Heart left ventricle (tissue), 16 donors: ENCODE data around the gene RASSF9. TPM values are rescaled to one million over a fixed set of nuclear protein-coding genes. Genes with fewer than 3 reads are reported as not detected.

ENCODE experiments used
- ATAC-seq, 4 donors: fragments of 200-7000 bp; cut with Tn5 transposase; one replicate each; pipeline ENCODE4 v1.9.1; 2020 to 2022; ENCODE audit warnings: moderate library complexity in 4 of 4, mild to moderate bottlenecking in 3 of 4, moderate number of reproducible peaks in 1 of 4
- DNase-seq, 5 donors: peaks; one replicate each; pipeline ENCODE4 v3.0.0-alpha.2; 2020
- H3K27ac ChIP-seq, 12 donors: fragments of 200-600 bp; sonication (generic) in 4 of 12; one replicate each; pipeline versions ENCODE4 v1.5.0 to v1.8.0; 2016 to 2022; ENCODE audit warnings: mild to moderate bottlenecking in 2 of 12
- H3K27me3 ChIP-seq, 9 donors: fragments of 200-600 bp; sonication (generic) in 2 of 9; one replicate each; pipeline versions ENCODE4 v1.5.1 to v1.8.0; 2016 to 2022; ENCODE audit warnings: mild to moderate bottlenecking in 3 of 9
- H3K36me3 ChIP-seq, 9 donors: fragments of 200-600 bp; sonication (generic) in 2 of 9; one replicate each; pipeline versions ENCODE4 v1.5.0 to v1.8.0; 2018 to 2022; ENCODE audit warnings: mild to moderate bottlenecking in 2 of 9
- H3K4me1 ChIP-seq, 12 donors: fragments of 200-600 bp; sonication (generic) in 4 of 12; one replicate each; pipeline versions ENCODE4 v1.5.0 to v1.8.0; 2016 to 2022; ENCODE audit warnings: mild to moderate bottlenecking in 3 of 12
- H3K4me3 ChIP-seq, 12 donors: fragments of 200-600 bp; sonication (generic) in 4 of 12; one replicate each; pipeline versions ENCODE4 v1.5.0 to v1.8.0; 2017 to 2022; ENCODE audit warnings: mild to moderate bottlenecking in 9 of 12, moderate library complexity in 4 of 12
- H3K9me3 ChIP-seq, 12 donors: fragments of 200-600 bp; sonication (generic) in 4 of 12; one replicate each; pipeline versions ENCODE4 v1.5.0 to v1.8.0; 2016 to 2022; ENCODE audit warnings: mild to moderate bottlenecking in 1 of 12
- POLR2A ChIP-seq, 2 donors: fragments of 450-650 bp; IDR thresholded peaks; one replicate each; pipeline ENCODE4 v1.6.1; 2017; ENCODE audit warnings: antibody characterized with exemption in 2 of 2, mild to moderate bottlenecking in 2 of 2, moderate library complexity in 2 of 2
- WGBS, 4 donors: extraction: QIAGEN DNeasy Blood & Tissue Kit in 2 of 4; methylation state at CpG; one replicate each; pipeline versions ENCODE4 v1.1.5 to v1.1.7; 2013 to 2018; 5-methylcytosine and 5-hydroxymethylcytosine counted together
- intact Hi-C, 10 donors: fragments of 100-400 bp; cut with DNase I; formaldehyde crosslinking; loops; one replicate each; pipeline versions ENCODE4 v1.11.1 to v1.14.2; 2022
- polyA plus RNA-seq, 2 donors: library from polyadenylated mRNA; stranded (reverse); fragments of 200-250 nt; gene quantifications; one replicate each; pipeline ENCODE4 v1.2.3, GENCODE V29; 2013
- total RNA-seq, 9 donors: library from RNA; depleted of rRNA in 2 of 9; stranded (reverse); fragments of >200 nt in 2 of 9; fragmentation: NEBNext Ultra II Directional in 3 of 9; extraction: Animal tissue kit (Norgen Biotek cat#: 25700) in 3 of 9; gene quantifications; one replicate each; pipeline versions ENCODE4 v1.1.0 to v1.2.4, GENCODE V29; 2016 to 2023
- TF ChIP-seq, protein P1 (sequence below), 12 donors: fragments of 200-600 bp; sonication (generic) in 4 of 12; IDR thresholded peaks; one replicate each; pipeline versions ENCODE4 v1.5.0 to v1.8.0; 2018 to 2022; ENCODE audit warnings: antibody characterized with exemption in 12 of 12, mild to moderate bottlenecking in 5 of 12
- donor health status: ischemic (EF 13 %, LVEDD 7.1; RV severe dilation, severe dysfunction).
- donor health status: healthy with polysubstance abuse.
- donor health status: DM: no; HTN: yes; CAD: no.
- donor health status: DM: no; HTN: no; CAD: no.
- donor health status: ischemic (EF 25% LVEDD 6.9; RV normal size, moderate dysfunction).
- donor health status: ischemic (EF 25% LVEDD 5.7; RV mildly dilated, moderate dysfunction).
- donor health status: healthy.
- donor health status: DM: yes; HTN: yes; CAD: no.
- donor health status: ischemic (EF 35%, LVEDD 5.7; RV mildly dilated, moderate dysfunction).
- donor health status: nonischemic (EF 11% LVEDD 7.7; RV severe dilation, severe dysfunction).
- donor health status: DM: yes; HTN: yes; CAD: no.
- donor health status: PGD.
- donor health status: ischemic (EF 29% LVEDD 5.4; RV normal size, mild dysfunction).
- donor health status: nonischemic (EF 23%, LVEDD 6.1; RV moderate dilation, normal function).

Gene RASSF9
- total and polyA plus RNA-seq, 11 donors = 0.95 to 11.5 (median 5.8) TPM

- no peak overlapping the region for H3K4me3 ChIP-seq
- intact Hi-C loops = no loop called here
- ATAC-seq (no peak), DNase-seq (no peak)
- H3K4me1 ChIP-seq = no peaks in the 10 kb centered on the region
- no peaks in the 10 kb centered on the region for H3K36me3 ChIP-seq
- 72 to 83% (median 81%) methylated on average over 2 of the region's 2 CpGs for WGBS, 4 donors
- no peaks in the 10 kb centered on the region for H3K9me3 ChIP-seq
- no peak overlapping the region for H3K27ac ChIP-seq
- no peaks in the 10 kb centered on the region for H3K27me3 ChIP-seq
- TF ChIP-seq, protein P1, sequence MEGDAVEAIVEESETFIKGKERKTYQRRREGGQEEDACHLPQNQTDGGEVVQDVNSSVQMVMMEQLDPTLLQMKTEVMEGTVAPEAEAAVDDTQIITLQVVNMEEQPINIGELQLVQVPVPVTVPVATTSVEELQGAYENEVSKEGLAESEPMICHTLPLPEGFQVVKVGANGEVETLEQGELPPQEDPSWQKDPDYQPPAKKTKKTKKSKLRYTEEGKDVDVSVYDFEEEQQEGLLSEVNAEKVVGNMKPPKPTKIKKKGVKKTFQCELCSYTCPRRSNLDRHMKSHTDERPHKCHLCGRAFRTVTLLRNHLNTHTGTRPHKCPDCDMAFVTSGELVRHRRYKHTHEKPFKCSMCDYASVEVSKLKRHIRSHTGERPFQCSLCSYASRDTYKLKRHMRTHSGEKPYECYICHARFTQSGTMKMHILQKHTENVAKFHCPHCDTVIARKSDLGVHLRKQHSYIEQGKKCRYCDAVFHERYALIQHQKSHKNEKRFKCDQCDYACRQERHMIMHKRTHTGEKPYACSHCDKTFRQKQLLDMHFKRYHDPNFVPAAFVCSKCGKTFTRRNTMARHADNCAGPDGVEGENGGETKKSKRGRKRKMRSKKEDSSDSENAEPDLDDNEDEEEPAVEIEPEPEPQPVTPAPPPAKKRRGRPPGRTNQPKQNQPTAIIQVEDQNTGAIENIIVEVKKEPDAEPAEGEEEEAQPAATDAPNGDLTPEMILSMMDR (IDR thresholded peaks at IDR 0.05) = no peak
- TF ChIP-seq POLR2A (IDR thresholded peaks at IDR 0.05) = no peak
Measured at GRCh38 chr12:85765453-85765869, 70.7 kb downstream of the RASSF9 start.

- no peak overlapping the region for H3K27ac ChIP-seq
- ATAC-seq = no peak
- 94 to 96% (median 95%) methylated on average over 3 of the region's 3 CpGs for WGBS, 4 donors
Measured at GRCh38 chr12:85759623-85760022, 76.6 kb downstream of the RASSF9 start.

DNA sequence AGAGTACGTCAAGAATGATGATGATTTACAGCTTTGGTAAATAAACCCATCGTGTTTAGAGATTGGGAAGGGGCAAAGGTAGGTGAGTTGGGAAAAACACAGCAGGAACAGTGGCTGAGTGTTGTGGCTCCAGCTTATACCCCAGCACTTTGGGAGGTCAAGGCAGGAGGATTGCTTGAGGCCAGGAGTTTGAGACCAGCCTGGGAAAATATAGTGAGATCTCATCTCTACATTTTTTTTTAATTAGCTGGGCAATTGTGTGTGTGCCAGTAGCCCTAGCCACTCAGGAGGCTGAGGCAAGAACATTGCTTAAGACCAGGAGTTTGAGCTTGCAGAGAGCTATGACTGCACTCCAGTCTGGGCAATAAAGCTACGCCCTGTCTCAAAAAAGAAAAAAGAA, 77.1 kb downstream of the RASSF9 start:
- no peak for DNase-seq
- H3K27me3 ChIP-seq = no peaks in the 10 kb centered on the region
- H3K36me3 ChIP-seq = no peaks in the 10 kb centered on the region
- intact Hi-C loops = no loop called here
- 85 to 91% (median 86%) methylated on average over 3 of the region's 3 CpGs for WGBS, 4 donors
- no peaks in the 10 kb centered on the region for H3K4me1 ChIP-seq
- no peak for ATAC-seq
- no peak overlapping the region for H3K4me3 ChIP-seq
- peaks cover 0 to 12% (median 0%) of the 10 kb centered on the region in 12 donors for H3K9me3 ChIP-seq
- no peak overlapping the region for H3K27ac ChIP-seq
- TF ChIP-seq POLR2A (IDR thresholded peaks at IDR 0.05) = no peak
- TF ChIP-seq, protein P1 (IDR thresholded peaks at IDR 0.05) = no peak

More at GRCh38 chr12:85759623-85760022, 76.6 kb downstream of the RASSF9 start:
- no peak for DNase-seq
- TF ChIP-seq, protein P1 (IDR thresholded peaks at IDR 0.05) = no peak
- no peak for TF ChIP-seq POLR2A (IDR thresholded peaks at IDR 0.05)
- Histone ChIP-seq H3K4me3 (no peak overlapping the region), H3K36me3 (no peaks in the 10 kb centered on the region), H3K4me1 (no peaks in the 10 kb centered on the region), H3K9me3 (peaks cover 0 to 9% (median 0%) of the 10 kb centered on the region in 12 donors), H3K27me3 (no peaks in the 10 kb centered on the region)
- intact Hi-C loops = no loop called here

GRCh38 chr12:85755760-85756159, 80.4 kb downstream of the RASSF9 start:
- intact Hi-C loops = no loop called here
- Histone ChIP-seq H3K27me3 (no peaks in the 10 kb centered on the region), H3K36me3 (no peaks in the 10 kb centered on the region), H3K27ac (no peak overlapping the region), H3K4me1 (peaks cover 0 to 2% (median 0%) of the 10 kb centered on the region in 12 donors), H3K9me3 (peaks cover 0 to 14% (median 0%) of the 10 kb centered on the region in 12 donors), H3K4me3 (no peak overlapping the region)
- ATAC-seq (no peak), DNase-seq (no peak)
- no peak for TF ChIP-seq POLR2A (IDR thresholded peaks at IDR 0.05)
- TF ChIP-seq, protein P1 (IDR thresholded peaks at IDR 0.05) = no peak

Other genes with a start within 250 kb of the RASSF9 start
- under 1 TPM in 3 of 9 donors, not detected in 6; 0.24 to 0.79 (median 0.68) TPM for gene NTS, start 37.9 kb upstream of the RASSF9 start, total RNA-seq
- gene NTS, start 37.9 kb upstream of the RASSF9 start, polyA plus RNA-seq = under 1 TPM in 1 of 2 donors, not detected in 1; 0.07 TPM